Skeletal muscle satellite cell (primary cell): ENCODE measurements around the gene PDE1A.

ENCODE experiments used
- H3K27me3 ChIP-seq: 2 replicates; pipeline ENCODE4 v1.7.0; 2013; ENCODE audit warnings: low read length; ENCODE audit not compliant: control insufficient read depth, insufficient read depth
- H3K36me3 ChIP-seq: 2 replicates; pipeline ENCODE4 v1.7.0; 2013; ENCODE audit warnings: mild to moderate bottlenecking, control low read depth, low read length; ENCODE audit not compliant: insufficient read depth
- H3K4me1 ChIP-seq: 2 replicates; pipeline ENCODE4 v1.7.0; 2013; ENCODE audit warnings: low read length; ENCODE audit not compliant: control insufficient read depth, insufficient read depth
- H3K4me2 ChIP-seq: 2 replicates; pipeline ENCODE4 v1.7.0; 2013; ENCODE audit warnings: mild to moderate bottlenecking, low read length
- H3K4me3 ChIP-seq: 2 replicates; pipeline ENCODE4 v1.7.0; 2013; ENCODE audit warnings: low read length
- H3K9ac ChIP-seq: 2 replicates; pipeline ENCODE4 v1.7.0; 2013; ENCODE audit warnings: mild to moderate bottlenecking, low read depth, low read length, moderate library complexity
- H3K9me3 ChIP-seq: replicated peaks from 2 replicates; pipeline ENCODE4 v1.7.0; 2013; ENCODE audit warnings: mild to moderate bottlenecking, control low read depth, low read length

PDE1A gene

GRCh38 chr2:182191061-182191460, 235.8 kb downstream of the PDE1A start:
- Histone ChIP-seq H3K36me3 (no peaks in the 10 kb centered on the region), H3K9me3 (no peaks in the 10 kb centered on the region), H3K27me3 (no peaks in the 10 kb centered on the region), H3K4me2 (no peak overlapping the region), H3K4me1 (no peaks in the 10 kb centered on the region), H3K4me3 (no peak overlapping the region), H3K9ac (no peak overlapping the region)

GRCh38 chr2:182187130-182187529, 239.7 kb downstream of the PDE1A start:
- Histone ChIP-seq H3K9me3 (no peaks in the 10 kb centered on the region), H3K9ac (no peak overlapping the region), H3K4me3 (no peak overlapping the region), H3K4me1 (no peaks in the 10 kb centered on the region), H3K27me3 (no peaks in the 10 kb centered on the region), H3K4me2 (no peak overlapping the region), H3K36me3 (no peaks in the 10 kb centered on the region)

- Histone ChIP-seq H3K4me3 (no peak overlapping the region), H3K4me2 (no peak overlapping the region), H3K9ac (no peak overlapping the region), H3K27me3 (no peaks in the 10 kb centered on the region), H3K4me1 (no peaks in the 10 kb centered on the region), H3K9me3 (no peaks in the 10 kb centered on the region), H3K36me3 (no peaks in the 10 kb centered on the region)
These were observed 240.6 kb downstream of the PDE1A start for GRCh38 chr2:182186132-182186735.

- H3K9me3 ChIP-seq: no peaks in the 10 kb centered on the region
- no peak overlapping the region for H3K4me2 ChIP-seq
- H3K27me3 ChIP-seq: no peaks in the 10 kb centered on the region
- H3K9ac ChIP-seq: no peak overlapping the region
- H3K36me3 ChIP-seq: no peaks in the 10 kb centered on the region
- H3K4me1 ChIP-seq: no peaks in the 10 kb centered on the region
- H3K4me3 ChIP-seq: no peak overlapping the region
These were observed 244.4 kb downstream of the PDE1A start for GRCh38 chr2:182182436-182182835.

- Histone ChIP-seq H3K4me3 (no peak overlapping the region), H3K9ac (no peak overlapping the region), H3K4me1 (no peaks in the 10 kb centered on the region), H3K36me3 (no peaks in the 10 kb centered on the region), H3K27me3 (no peaks in the 10 kb centered on the region), H3K4me2 (no peak overlapping the region), H3K9me3 (no peaks in the 10 kb centered on the region)
These were observed 245.5 kb downstream of the PDE1A start for GRCh38 chr2:182181381-182181780.

- H3K4me3 ChIP-seq: no peak overlapping the region
- no peak overlapping the region for H3K9ac ChIP-seq
- H3K4me1 ChIP-seq: no peaks in the 10 kb centered on the region
- H3K36me3 ChIP-seq: no peaks in the 10 kb centered on the region
- H3K9me3 ChIP-seq: no peaks in the 10 kb centered on the region
- H3K4me2 ChIP-seq: no peak overlapping the region
- H3K27me3 ChIP-seq: no peaks in the 10 kb centered on the region
These were observed 247.7 kb downstream of the PDE1A start for GRCh38 chr2:182179176-182179575.

- Histone ChIP-seq H3K36me3 (no peaks in the 10 kb centered on the region), H3K4me3 (no peak overlapping the region), H3K9me3 (no peaks in the 10 kb centered on the region), H3K9ac (no peak overlapping the region), H3K4me1 (no peaks in the 10 kb centered on the region), H3K27me3 (no peaks in the 10 kb centered on the region), H3K4me2 (no peak overlapping the region)
These were observed 252.8 kb downstream of the PDE1A start for GRCh38 chr2:182173944-182174622.

- H3K9me3 ChIP-seq: no peaks in the 10 kb centered on the region
- no peaks in the 10 kb centered on the region for H3K4me1 ChIP-seq
- no peaks in the 10 kb centered on the region for H3K27me3 ChIP-seq
These were observed 256.5 kb downstream of the PDE1A start for GRCh38 chr2:182170341-182170740.

GRCh38 chr2:182167882-182168281, 259.0 kb downstream of the PDE1A start:
- H3K9ac ChIP-seq: no peak overlapping the region
- no peaks in the 10 kb centered on the region for H3K36me3 ChIP-seq
- H3K4me1 ChIP-seq: no peaks in the 10 kb centered on the region
- no peak overlapping the region for H3K4me3 ChIP-seq
- H3K4me2 ChIP-seq: no peak overlapping the region
- H3K9me3 ChIP-seq: no peaks in the 10 kb centered on the region
- H3K27me3 ChIP-seq: no peaks in the 10 kb centered on the region

More at GRCh38 chr2:182170341-182170740, 256.5 kb downstream of the PDE1A start:
- no peak overlapping the region for H3K4me2 ChIP-seq
- H3K9ac ChIP-seq: no peak overlapping the region
- H3K4me3 ChIP-seq: no peak overlapping the region
- no peaks in the 10 kb centered on the region for H3K36me3 ChIP-seq

GRCh38 chr2:182166841-182167240, 260.0 kb downstream of the PDE1A start:
- H3K4me1 ChIP-seq: no peaks in the 10 kb centered on the region
- no peaks in the 10 kb centered on the region for H3K27me3 ChIP-seq
- no peaks in the 10 kb centered on the region for H3K36me3 ChIP-seq
- no peak overlapping the region for H3K4me3 ChIP-seq
- H3K4me2 ChIP-seq: no peak overlapping the region
- no peak overlapping the region for H3K9ac ChIP-seq
- no peaks in the 10 kb centered on the region for H3K9me3 ChIP-seq

- H3K9me3 ChIP-seq: no peaks in the 10 kb centered on the region
- no peak overlapping the region for H3K4me2 ChIP-seq
- H3K9ac ChIP-seq: no peak overlapping the region
- H3K27me3 ChIP-seq: no peaks in the 10 kb centered on the region
- no peaks in the 10 kb centered on the region for H3K4me1 ChIP-seq
- H3K4me3 ChIP-seq: no peak overlapping the region
- H3K36me3 ChIP-seq: no peaks in the 10 kb centered on the region
These were observed 260.4 kb downstream of the PDE1A start for GRCh38 chr2:182166406-182166805.

- Histone ChIP-seq H3K4me2 (no peak overlapping the region), H3K4me1 (no peaks in the 10 kb centered on the region), H3K9me3 (no peaks in the 10 kb centered on the region), H3K27me3 (no peaks in the 10 kb centered on the region), H3K9ac (no peak overlapping the region), H3K4me3 (no peak overlapping the region), H3K36me3 (no peaks in the 10 kb centered on the region)
These were observed 261.6 kb downstream of the PDE1A start for GRCh38 chr2:182165202-182165601.
